ENCODE results near the gene NPB.
A peak's percentile ranks its signal among the peaks of the same experiment; 100 is the strongest.
"Not testable (repeated sequence)": the region's sequence is repeated elsewhere in the genome, so short reads cannot be mapped to it uniquely, and the experiment has no call there.

The NPB gene

GRCh38 chr17:81913394-81914102 is 11.5 kb downstream of the NPB start:
- no peak for DNase-seq

GRCh38 chr17:81914103-81914850 is 12.2 kb downstream of the NPB start:
- no peak for DNase-seq

GRCh38 chr17:81915331-81915730 is 13.3 kb downstream of the NPB start:
- DNase-seq, result no peak

GRCh38 chr17:81916234-81917001 is 14.4 kb downstream of the NPB start:
- no peak for DNase-seq

GRCh38 chr17:81917565-81918332 is 15.7 kb downstream of the NPB start, which contains the start of gene SIRT7:
TSS of gene SIRT7 (minus strand) at chr17:81918176. CDS start at chr17:81918131, 45 bp downstream.
- peak; percentile 46 for DNase-seq

GRCh38 chr17:81918333-81918669 is 16.3 kb downstream of the NPB start:
- not testable (repeated sequence) for DNase-seq

GRCh38 chr17:81918832-81919545 is 17.0 kb downstream of the NPB start:
- DNase-seq, result no peak

GRCh38 chr17:81920612-81921536 is 18.8 kb downstream of the NPB start:
- no peak for DNase-seq

GRCh38 chr17:81921537-81921862 is 19.5 kb downstream of the NPB start:
- no peak for DNase-seq

GRCh38 chr17:81921996-81922565 is 20.0 kb downstream of the NPB start:
- no peak for DNase-seq

GRCh38 chr17:81922566-81923301 is 20.7 kb downstream of the NPB start:
- DNase-seq, result no peak

- DNase-seq, result no peak
Observed at GRCh38 chr17:81923302-81924260, 21.5 kb downstream of the NPB start.

GRCh38 chr17:81924557-81925532 is 22.8 kb downstream of the NPB start:
- no peak for DNase-seq

- no peak for DNase-seq
Observed at GRCh38 chr17:81925860-81926450, 23.9 kb downstream of the NPB start.

GRCh38 chr17:81926451-81927151 is 24.6 kb downstream of the NPB start:
- DNase-seq, result peak; percentile 46

GRCh38 chr17:81927152-81927652 is 25.2 kb downstream of the NPB start:
- DNase-seq, result no peak

Measured in NCI-H2029 (cell line).